Keratinocyte (primary cell): ENCODE measurements around the gene YPEL3. TPM values are rescaled to one million over a fixed set of nuclear protein-coding genes. Genes with fewer than 3 reads are reported as not detected.
A peak's percentile ranks its signal among the peaks of the same experiment; 100 is the strongest.

Experiments used
- DNase-seq: peaks from one replicate; pipeline ENCODE4 v3.0.0-alpha.2; 2011; ENCODE audit warnings: low read depth, missing footprints, low spot score
- FAIRE-seq: peaks from 2 replicates; lab custom pipeline; 2011; peaks lifted over from hg19 to GRCh38; lab: Jason Lieb, UNC
- H2AFZ ChIP-seq: 2 replicates; pipeline ENCODE4 v1.6.0; 2012; ENCODE audit warnings: low read length, control low read depth, inconsistent platforms; ENCODE audit not compliant: control insufficient read depth
- H3K27ac ChIP-seq: 2 replicates; pipeline ENCODE4 v1.5.1; 2011; ENCODE audit warnings: low read length; ENCODE audit not compliant: control insufficient read depth, insufficient read depth
- H3K27me3 ChIP-seq: 3 replicates; pipeline ENCODE4 v1.6.0; 2011; ENCODE audit warnings: low read length; ENCODE audit not compliant: control insufficient read depth, insufficient read depth; ENCODE audit errors: extremely low read depth
- H3K36me3 ChIP-seq, 2 experiments: 2 replicates in 1 of 2; 3 replicates in 1 of 2; pipeline ENCODE4 v1.5.1; 2011; ENCODE audit warnings: low read length in 2 of 2, mild to moderate bottlenecking in 1 of 2; ENCODE audit not compliant: control insufficient read depth in 2 of 2, insufficient read depth in 2 of 2; ENCODE audit errors: extremely low read depth in 1 of 2
- H3K4me1 ChIP-seq: 3 replicates; pipeline ENCODE4 v1.5.1; 2011; ENCODE audit warnings: low read length; ENCODE audit not compliant: control insufficient read depth, insufficient read depth; ENCODE audit errors: extremely low read depth
- H3K4me2 ChIP-seq: 3 replicates; pipeline ENCODE4 v1.6.0; 2011; ENCODE audit warnings: low read depth, low read length; ENCODE audit not compliant: control insufficient read depth, insufficient read depth; ENCODE audit errors: extremely low read depth
- H3K4me3 ChIP-seq, 3 experiments: fragments of 200-600 bp in 1 of 3; sonication (generic) in 1 of 3; 2 replicates in 2 of 3; 3 replicates in 1 of 3; pipeline ENCODE4 v1.5.1; 2011 to 2016; ENCODE audit warnings: low read length in 3 of 3, mild to moderate bottlenecking in 3 of 3, control low read depth in 2 of 3, inconsistent platforms in 1 of 3, low read depth in 1 of 3, mixed read lengths in 1 of 3, mixed run types in 1 of 3, moderate library complexity in 1 of 3; ENCODE audit not compliant: control insufficient read depth in 2 of 3, insufficient read depth in 2 of 3; ENCODE audit errors: extremely low read depth in 1 of 3
- H3K79me2 ChIP-seq: 2 replicates; pipeline ENCODE4 v1.6.0; 2012; ENCODE audit warnings: low read length; ENCODE audit not compliant: control insufficient read depth, insufficient read depth
- H3K9ac ChIP-seq: 3 replicates; pipeline ENCODE4 v1.6.0; 2011; ENCODE audit warnings: low read length; ENCODE audit not compliant: control insufficient read depth, insufficient read depth; ENCODE audit errors: extremely low read depth
- H3K9me1 ChIP-seq: 3 replicates; pipeline ENCODE4 v1.6.0; 2011; ENCODE audit warnings: low read length; ENCODE audit not compliant: control insufficient read depth, insufficient read depth; ENCODE audit errors: extremely low read depth
- H3K9me3 ChIP-seq: 2 replicates; pipeline ENCODE4 v1.5.1; 2012; ENCODE audit warnings: low read depth, low read length; ENCODE audit not compliant: control insufficient read depth
- H4K20me1 ChIP-seq: 3 replicates; pipeline ENCODE4 v1.6.0; 2011; ENCODE audit warnings: low read length; ENCODE audit not compliant: control insufficient read depth, insufficient read depth; ENCODE audit errors: extremely low read depth
- CTCF ChIP-seq, 3 experiments: IDR thresholded peaks in 1 of 3; conservative IDR thresholded peaks in 1 of 3; optimal IDR thresholded peaks in 1 of 3; 2 replicates in 2 of 3; 3 replicates in 1 of 3; pipeline versions ENCODE3 to v1.5.1; 2011; ENCODE audit warnings: low read length in 3 of 3, mild to moderate bottlenecking in 3 of 3, moderate library complexity in 2 of 3, control low read depth in 1 of 3, inconsistent platforms in 1 of 3; ENCODE audit not compliant: insufficient read depth in 2 of 3; ENCODE audit errors: extremely low read depth in 1 of 3
- EZH2 ChIP-seq: IDR thresholded peaks from one replicate; pipeline ENCODE4 v1.6.1; 2012; ENCODE audit warnings: inconsistent platforms, mild to moderate bottlenecking, low read length, moderate library complexity
- dilution Hi-C: fragments of 300-500 bp; cut with MboI; formaldehyde crosslinking; loops from one replicate; pipeline ENCODE4 v1.7.0; 2020; ENCODE audit warnings: low sequenced_read_pairs; ENCODE audit not compliant: extremely low pct_ligation_motif_present
- polyA plus RNA-seq, 5 experiments: library from polyadenylated mRNA; depleted of rRNA in 3 of 5; stranded (reverse) in 3 of 5; stranded (forward) in 1 of 5; unstranded in 1 of 5; fragments of >200 nt; gene quantifications; 1 replicate in 1 of 5; 2 replicates in 3 of 5; 3 replicates in 1 of 5; pipeline versions ENCODE4 v1.2.1 to v1.2.3, GENCODE V29; 2011 to 2012; ENCODE audit warnings: missing spikeins in 2 of 5, low read depth in 1 of 5, low replicate concordance in 1 of 5

Gene YPEL3
- polyA plus RNA-seq, 1 donor (not counting 4 experiments of a cell fraction or from before 2014, with no cell fraction given): 13.5 TPM

- no peak overlapping the region for H3K4me3 ChIP-seq
- no peaks in the 10 kb centered on the region for H3K9me3 ChIP-seq
- no peaks in the 10 kb centered on the region for H4K20me1 ChIP-seq
- no peaks in the 10 kb centered on the region for H3K79me2 ChIP-seq
- H3K27ac ChIP-seq: no peak overlapping the region
- H3K9ac ChIP-seq: no peak overlapping the region
- dilution Hi-C loops: no loop called here
- H2AFZ ChIP-seq: no peak overlapping the region
- peaks cover 0 to 4% of the 10 kb centered on the region in 2 experiments for H3K36me3 ChIP-seq
- no peak for FAIRE-seq
- H3K4me1 ChIP-seq: no peaks in the 10 kb centered on the region
- H3K9me1 ChIP-seq: no peaks in the 10 kb centered on the region
- H3K4me2 ChIP-seq: peak overlapping the region; percentile 8
- DNase-seq: no peak
- no peak for TF ChIP-seq CTCF (optimal IDR thresholded peaks at IDR 0.05 in 1 of 3, IDR thresholded peaks at IDR 0.05 in 1 of 3, conservative IDR thresholded peaks at IDR 0.05 in 1 of 3; ENCODE audit: extremely low read depth in 1 of 3, insufficient read depth in 2 of 3, low read length in 3 of 3)
- no peak for TF ChIP-seq EZH2
- H3K27me3 ChIP-seq: no peaks in the 10 kb centered on the region
Observed at GRCh38 chr16:30104090-30104489, 8.1 kb upstream of the YPEL3 start.

- FAIRE-seq: no peak
Observed at GRCh38 chr16:30096862-30097563, 1.0 kb upstream of the YPEL3 start.

More at GRCh38 chr16:30096862-30097563, 1.0 kb upstream of the YPEL3 start:
- no peaks in the 10 kb centered on the region for H4K20me1 ChIP-seq
- H2AFZ ChIP-seq: peak overlapping the region; percentile 90
- peak overlapping the region; percentile 54 for H3K27ac ChIP-seq
- no peaks in the 10 kb centered on the region for H3K36me3 ChIP-seq
- no peaks in the 10 kb centered on the region for H3K9me1 ChIP-seq
- no peak for TF ChIP-seq EZH2
- no peak for TF ChIP-seq CTCF (optimal IDR thresholded peaks at IDR 0.05 in 1 of 3, IDR thresholded peaks at IDR 0.05 in 1 of 3, conservative IDR thresholded peaks at IDR 0.05 in 1 of 3; ENCODE audit: extremely low read depth in 1 of 3, insufficient read depth in 2 of 3, low read length in 3 of 3)
- dilution Hi-C loops: no loop called here
- H3K4me3 ChIP-seq: peak overlapping the region in 1 of 3 experiments; percentile 54
- H3K79me2 ChIP-seq: no peaks in the 10 kb centered on the region
- peaks cover 19% of the 10 kb centered on the region for H3K4me1 ChIP-seq
- H3K27me3 ChIP-seq: no peaks in the 10 kb centered on the region
- H3K4me2 ChIP-seq: peak overlapping the region; percentile 66
- H3K9ac ChIP-seq: no peak overlapping the region
- H3K9me3 ChIP-seq: peaks cover 5% of the 10 kb centered on the region
- DNase-seq: no peak
